ENCODE measurements around the gene RUBCNL. TPM values are rescaled to one million over a fixed set of nuclear protein-coding genes. Genes with fewer than 3 reads are reported as not detected.

Gene RUBCNL
- total RNA-seq, 4 donors from 2014 or later: 1.7 to 4.2 (median 2.8) TPM

GRCh38 chr13:46321494-46322225 is 65.4 kb downstream of the RUBCNL start:
- TF ChIP-seq POLR2A (IDR thresholded peaks at IDR 0.05) (no peak), CTCF (IDR thresholded peaks at IDR 0.05) (peak; percentile 22 to 77 (median 46))
- DNase-seq: peak; percentile 47 to 54
- H3K4me3 ChIP-seq (replicated peaks in 1 of 3): no peak overlapping the region
- H3K36me3 ChIP-seq: no peaks in the 10 kb centered on the region
- H3K27me3 ChIP-seq: no peaks in the 10 kb centered on the region
- no peaks in the 10 kb centered on the region for H3K9me3 ChIP-seq
- H3K4me1 ChIP-seq: no peaks in the 10 kb centered on the region
- intact Hi-C loops (cut with DNase I): no loop called here
- no peak overlapping the region for H3K27ac ChIP-seq
- 54 to 60% methylated on average over 17 of the region's 17 CpGs for WGBS, 2 donors

- TF ChIP-seq POLR2A (IDR thresholded peaks at IDR 0.05): no peak
- TF ChIP-seq CTCF (IDR thresholded peaks at IDR 0.05): no peak
These were observed 66.2 kb downstream of the RUBCNL start for GRCh38 chr13:46320821-46321220.

GRCh38 chr13:46320406-46320805 is 66.6 kb downstream of the RUBCNL start:
- 72 to 82% methylated on average over 3 of the region's 3 CpGs for WGBS, 2 donors
- no peak overlapping the region for H3K27ac ChIP-seq
- H3K36me3 ChIP-seq: no peaks in the 10 kb centered on the region
- TF ChIP-seq POLR2A (IDR thresholded peaks at IDR 0.05) (no peak), CTCF (IDR thresholded peaks at IDR 0.05) (no peak)
- no peak for DNase-seq
- no peaks in the 10 kb centered on the region for H3K27me3 ChIP-seq
- no peaks in the 10 kb centered on the region for H3K9me3 ChIP-seq
- no peak overlapping the region for H3K4me3 ChIP-seq (replicated peaks in 1 of 3)
- intact Hi-C loops (cut with DNase I): no loop called here
- H3K4me1 ChIP-seq: no peaks in the 10 kb centered on the region

More at GRCh38 chr13:46320821-46321220, 66.2 kb downstream of the RUBCNL start:
- no peak for DNase-seq
- intact Hi-C loops (cut with DNase I): no loop called here
- Histone ChIP-seq H3K36me3 (no peaks in the 10 kb centered on the region), H3K27ac (no peak overlapping the region), H3K4me1 (no peaks in the 10 kb centered on the region), H3K4me3 (replicated peaks in 1 of 3) (no peak overlapping the region), H3K27me3 (no peaks in the 10 kb centered on the region), H3K9me3 (no peaks in the 10 kb centered on the region)
- 78 to 93% methylated on average over 4 of the region's 4 CpGs for WGBS, 2 donors

- Histone ChIP-seq H3K9me3 (no peaks in the 10 kb centered on the region), H3K27ac (no peak overlapping the region), H3K4me3 (replicated peaks in 1 of 3) (no peak overlapping the region), H3K27me3 (no peaks in the 10 kb centered on the region), H3K36me3 (no peaks in the 10 kb centered on the region), H3K4me1 (no peaks in the 10 kb centered on the region)
- no peak for DNase-seq
- 87 to 94% methylated on average over 1 of the region's 1 CpG for WGBS, 2 donors
- intact Hi-C loops (cut with DNase I): no loop called here
- TF ChIP-seq CTCF (IDR thresholded peaks at IDR 0.05) (no peak), POLR2A (IDR thresholded peaks at IDR 0.05) (no peak)
These were observed 68.1 kb downstream of the RUBCNL start for GRCh38 chr13:46318986-46319385.

GRCh38 chr13:46317120-46317519 is 69.9 kb downstream of the RUBCNL start:
- H3K27ac ChIP-seq: no peak overlapping the region
- H3K36me3 ChIP-seq: no peaks in the 10 kb centered on the region
- intact Hi-C loops (cut with DNase I): no loop called here
- TF ChIP-seq CTCF (IDR thresholded peaks at IDR 0.05) (no peak), POLR2A (IDR thresholded peaks at IDR 0.05) (no peak)
- no peak overlapping the region for H3K4me3 ChIP-seq (replicated peaks in 1 of 3)
- no peak for DNase-seq
- no peaks in the 10 kb centered on the region for H3K4me1 ChIP-seq
- H3K27me3 ChIP-seq: no peaks in the 10 kb centered on the region
- no peaks in the 10 kb centered on the region for H3K9me3 ChIP-seq
